ENCODE data around the gene MICU1.
A peak's percentile ranks its signal among the peaks of the same experiment; 100 is the strongest.
"Not testable (repeated sequence)": the region's sequence is repeated elsewhere in the genome, so short reads cannot be mapped to it uniquely, and the experiment has no call there.

MICU1 gene

GRCh38 chr10:72386916-72387586, 238.8 kb downstream of the MICU1 start:
- no peak for DNase-seq (ENCODE audit: low read depth)

GRCh38 chr10:72385724-72386123, 240.2 kb downstream of the MICU1 start:
- no peak for DNase-seq (ENCODE audit: low read depth)

GRCh38 chr10:72384982-72385381, 240.9 kb downstream of the MICU1 start:
- DNase-seq (ENCODE audit: low read depth) = not testable (repeated sequence)

- DNase-seq (ENCODE audit: low read depth) = no peak
Observed at GRCh38 chr10:72379776-72380175, 246.1 kb downstream of the MICU1 start.

GRCh38 chr10:72379062-72379461, 246.8 kb downstream of the MICU1 start:
- DNase-seq (ENCODE audit: low read depth) = no peak

GRCh38 chr10:72375585-72375984, 250.3 kb downstream of the MICU1 start:
- DNase-seq (ENCODE audit: low read depth) = no peak

- no peak for DNase-seq (ENCODE audit: low read depth)
Observed at GRCh38 chr10:72375173-72375572, 250.7 kb downstream of the MICU1 start.

GRCh38 chr10:72370201-72370722, 255.6 kb downstream of the MICU1 start:
- DNase-seq (ENCODE audit: low read depth) = no peak

GRCh38 chr10:72367301-72367960, 258.4 kb downstream of the MICU1 start:
- DNase-seq (ENCODE audit: low read depth) = no peak

- no peak for DNase-seq (ENCODE audit: low read depth)
Observed at GRCh38 chr10:72365106-72365895, 260.6 kb downstream of the MICU1 start.

GRCh38 chr10:72364239-72364777, 261.6 kb downstream of the MICU1 start:
- DNase-seq (ENCODE audit: low read depth) = peak; percentile 77

GRCh38 chr10:72356987-72357386, 268.9 kb downstream of the MICU1 start:
- no peak for DNase-seq (ENCODE audit: low read depth)

- DNase-seq (ENCODE audit: low read depth) = no peak
Observed at GRCh38 chr10:72356115-72356514, 269.8 kb downstream of the MICU1 start.

GRCh38 chr10:72355214-72355555, 270.7 kb downstream of the MICU1 start:
- DNase-seq (ENCODE audit: low read depth) = no peak

GRCh38 chr10:72354356-72355213, 271.3 kb downstream of the MICU1 start, which contains the start of gene DNAJB12:
DNAJB12 (minus strand) TSS chr10:72354919; CDS start chr10:72354897, 22 bp downstream.
- peak; percentile 83 for DNase-seq (ENCODE audit: low read depth)

- DNase-seq (ENCODE audit: low read depth) = no peak
Observed at GRCh38 chr10:72353965-72354355, 271.9 kb downstream of the MICU1 start.

- DNase-seq (ENCODE audit: low read depth) = no peak
Observed at GRCh38 chr10:72353028-72353964, 272.6 kb downstream of the MICU1 start.

- no peak for DNase-seq (ENCODE audit: low read depth)
Observed at GRCh38 chr10:72351479-72351878, 274.4 kb downstream of the MICU1 start.

GRCh38 chr10:72349438-72349837, 276.4 kb downstream of the MICU1 start:
- DNase-seq (ENCODE audit: low read depth) = no peak

- DNase-seq (ENCODE audit: low read depth) = no peak
Observed at GRCh38 chr10:72348282-72348681, 277.6 kb downstream of the MICU1 start.

All from activated T-cell treated with anti-CD3 and anti-CD28 coated beads for 24 hours (primary cell).